IgD-negative memory B cell (primary cell): Measurements from ENCODE around the gene EZH1. TPM values are rescaled to one million over a fixed set of nuclear protein-coding genes. Genes with fewer than 3 reads are reported as not detected.
"Not testable (repeated sequence)": the region's sequence is repeated elsewhere in the genome, so short reads cannot be mapped to it uniquely, and the experiment has no call there.

Experiments used
- H3K27ac Mint-ChIP-seq, 3 donors: one replicate each; pipeline ENCODE4 v1.8.0; 2020 to 2022; ENCODE audit warnings: mild to moderate bottlenecking in 3 of 3, mixed read lengths in 3 of 3, moderate library complexity in 1 of 3
- H3K27me3 Mint-ChIP-seq: one replicate; pipeline ENCODE4 v1.8.0; 2021; ENCODE audit warnings: mixed read lengths
- H3K36me3 Mint-ChIP-seq: one replicate; pipeline ENCODE4 v1.8.0; 2020; ENCODE audit warnings: mild to moderate bottlenecking, mixed read lengths
- H3K4me1 Mint-ChIP-seq, 3 donors: one replicate each; pipeline ENCODE4 v1.8.0; 2020 to 2022; ENCODE audit warnings: mixed read lengths in 3 of 3, mild to moderate bottlenecking in 1 of 3
- H3K4me3 Mint-ChIP-seq, 4 donors: one replicate each; pipeline ENCODE4 v1.8.0; 2020 to 2022; ENCODE audit warnings: mild to moderate bottlenecking in 4 of 4, mixed read lengths in 4 of 4, moderate library complexity in 3 of 4
- H3K9me3 Mint-ChIP-seq, 3 donors: one replicate each; pipeline ENCODE4 v1.8.0; 2020 to 2021; ENCODE audit warnings: mixed read lengths in 3 of 3, mild to moderate bottlenecking in 1 of 3
- polyA plus RNA-seq: library from polyadenylated mRNA; unstranded; fragments of 300-500 nt; fragmentation: Illumina TruSeq; gene quantifications from one replicate; pipeline ENCODE4 v1.2.3, GENCODE V29; 2021

The EZH1 gene
- polyA plus RNA-seq, 1 donor from 2014 or later, result 37.4 TPM

- H3K27me3 Mint-ChIP-seq, result peaks cover 22% of the 10 kb centered on the region
- H3K4me1 Mint-ChIP-seq, result peaks cover 31 to 34% (median 32%) of the 10 kb centered on the region in 3 donors
- no peaks in the 10 kb centered on the region for H3K36me3 Mint-ChIP-seq
- peak within 1 kb of the TSS; percentile 78 to 96 (median 93) for H3K27ac Mint-ChIP-seq
- peak within 1 kb of the TSS; percentile 85 to 97 (median 96) for H3K4me3 Mint-ChIP-seq
- H3K9me3 Mint-ChIP-seq, result no peaks in the 10 kb centered on the region
Observed at GRCh38 chr17:42676424-42677011, 68.3 kb downstream of the EZH1 start, which contains the start of gene PLEKHH3. Gene PLEKHH3, minus strand, starts transcription at chr17:42676994. Its CDS starts 431 bp downstream, at chr17:42676563.

GRCh38 chr17:42675965-42676423 is 68.8 kb downstream of the EZH1 start:
- Mint-ChIP-seq H3K9me3 (no peaks in the 10 kb centered on the region), H3K27ac (peak overlapping the region in 1 of 3 donors; percentile 50), H3K4me1 (peaks cover 29 to 34% (median 30%) of the 10 kb centered on the region in 3 donors), H3K4me3 (peak overlapping the region in 3 of 4 donors; percentile 74 to 90 (median 88)), H3K36me3 (no peaks in the 10 kb centered on the region), H3K27me3 (peaks cover 23% of the 10 kb centered on the region)

DNA sequence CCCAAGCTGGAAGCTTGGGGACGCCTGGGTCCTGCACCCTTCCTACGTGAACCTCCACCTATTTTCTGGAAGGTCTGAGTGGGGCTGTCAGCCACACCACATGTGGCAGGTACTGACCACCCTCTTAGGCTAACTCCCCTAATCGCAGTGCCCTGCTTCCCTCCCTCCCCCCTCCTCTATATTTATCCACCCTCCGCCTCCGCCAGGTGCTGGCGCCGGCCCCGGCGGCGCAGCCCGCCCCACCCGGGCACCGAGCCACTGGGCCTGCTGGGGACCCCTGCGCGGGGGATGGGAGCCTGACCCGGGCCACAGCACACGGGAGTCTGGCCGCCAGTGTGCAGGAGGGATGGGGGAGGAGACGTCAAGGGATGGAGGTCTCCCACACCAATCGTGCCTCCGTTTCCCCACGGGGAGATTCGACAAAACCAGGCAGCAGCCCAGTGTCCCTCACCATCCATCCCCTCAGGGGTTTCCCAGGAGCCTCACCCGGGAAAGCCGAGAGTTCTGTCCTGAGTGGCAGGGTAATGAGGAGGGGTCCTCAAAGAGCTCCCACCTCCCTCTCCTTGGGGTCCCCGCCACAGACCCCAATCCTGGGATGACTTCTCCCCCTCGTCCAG is 69.4 kb downstream of the EZH1 start:
- H3K9me3 Mint-ChIP-seq, result no peaks in the 10 kb centered on the region
- H3K27ac Mint-ChIP-seq, result no peak overlapping the region
- peak overlapping the region; percentile 25 to 85 (median 76) for H3K4me3 Mint-ChIP-seq
- no peaks in the 10 kb centered on the region for H3K36me3 Mint-ChIP-seq
- H3K4me1 Mint-ChIP-seq, result peaks cover 27 to 31% (median 28%) of the 10 kb centered on the region in 3 donors
- H3K27me3 Mint-ChIP-seq, result peaks cover 26% of the 10 kb centered on the region

DNA sequence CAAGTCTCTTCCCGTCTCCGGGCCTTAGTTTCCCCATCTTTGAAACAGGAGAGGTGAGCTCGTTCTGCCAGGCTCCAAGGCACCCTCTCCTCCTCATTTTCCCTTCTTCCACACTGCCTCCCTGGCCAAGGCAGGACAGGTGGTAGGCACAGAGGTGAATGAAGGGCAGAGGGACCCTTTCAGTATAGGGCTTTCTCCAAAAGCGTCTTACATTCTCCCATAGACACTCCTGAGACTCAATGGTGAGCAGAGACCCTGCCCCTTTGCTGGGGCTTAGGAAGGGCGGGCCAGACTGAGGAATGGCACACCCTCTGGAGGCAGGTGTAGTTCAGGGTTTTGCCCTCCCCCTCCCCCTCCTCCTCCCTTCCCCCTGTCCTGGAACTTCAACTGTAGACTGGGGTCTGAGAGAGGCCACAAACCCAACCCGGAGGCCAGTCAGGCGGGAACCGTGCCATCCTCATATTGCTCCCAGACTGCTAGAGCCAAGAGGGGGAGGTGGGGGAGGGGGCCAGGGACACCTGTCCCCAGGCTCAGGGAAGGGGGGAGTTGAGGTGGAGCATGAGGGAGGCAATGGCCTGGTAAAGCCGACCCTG is 70.0 kb downstream of the EZH1 start:
- peak overlapping the region in 2 of 3 donors; percentile 25 to 74 for H3K27ac Mint-ChIP-seq
- H3K36me3 Mint-ChIP-seq, result no peaks in the 10 kb centered on the region
- H3K4me3 Mint-ChIP-seq, result peak overlapping the region in 3 of 4 donors; percentile 74 to 85 (median 79)
- peaks cover 25 to 32% (median 28%) of the 10 kb centered on the region in 3 donors for H3K4me1 Mint-ChIP-seq
- peaks cover 28% of the 10 kb centered on the region for H3K27me3 Mint-ChIP-seq
- no peaks in the 10 kb centered on the region for H3K9me3 Mint-ChIP-seq

GRCh38 chr17:42673885-42674754 is 70.7 kb downstream of the EZH1 start:
- H3K4me3 Mint-ChIP-seq, result peak overlapping the region; percentile 58 to 85 (median 76)
- H3K27me3 Mint-ChIP-seq, result peaks cover 28% of the 10 kb centered on the region
- peaks cover 24 to 27% (median 27%) of the 10 kb centered on the region in 3 donors for H3K4me1 Mint-ChIP-seq
- H3K36me3 Mint-ChIP-seq, result no peaks in the 10 kb centered on the region
- H3K27ac Mint-ChIP-seq, result peak overlapping the region in 2 of 3 donors; percentile 25 to 74
- H3K9me3 Mint-ChIP-seq, result no peaks in the 10 kb centered on the region

DNA sequence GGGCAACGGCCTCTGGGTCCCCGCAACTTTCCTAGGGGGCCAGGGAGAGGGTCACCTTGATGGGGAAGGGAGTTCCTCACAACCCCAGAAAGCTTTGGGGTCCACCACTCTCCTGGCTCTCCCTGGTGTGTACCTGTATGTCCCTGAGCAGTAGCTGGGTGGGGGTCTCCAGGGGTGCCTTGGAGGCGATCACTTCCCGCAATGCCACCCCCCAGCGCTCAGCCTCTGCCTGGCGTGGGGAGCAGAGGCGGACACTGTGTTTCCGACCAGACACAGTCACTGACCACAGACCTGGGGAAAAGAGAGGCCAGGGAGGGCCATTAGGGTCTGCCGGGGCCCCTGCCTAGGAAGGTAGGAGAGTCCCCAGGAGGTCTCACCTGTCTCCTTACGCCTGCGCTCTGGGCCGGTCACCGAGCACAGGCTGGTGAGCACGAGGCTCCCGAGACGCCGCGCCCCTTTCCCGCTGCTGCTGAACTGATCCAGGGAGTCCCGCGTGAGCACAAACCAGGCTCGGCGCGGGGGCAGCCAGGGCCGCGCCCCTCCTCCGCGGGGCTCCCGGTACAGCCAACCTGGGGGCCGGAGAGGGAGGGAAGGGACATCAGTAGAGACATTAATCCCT is 71.5 kb downstream of the EZH1 start:
- Mint-ChIP-seq H3K4me1 (peaks cover 20 to 24% (median 23%) of the 10 kb centered on the region in 3 donors), H3K9me3 (no peaks in the 10 kb centered on the region), H3K27me3 (peaks cover 28% of the 10 kb centered on the region), H3K27ac (peak overlapping the region in 1 of 3 donors; percentile 74), H3K4me3 (peak overlapping the region in 1 of 4 donors; percentile 79), H3K36me3 (peaks cover 2% of the 10 kb centered on the region)

DNA sequence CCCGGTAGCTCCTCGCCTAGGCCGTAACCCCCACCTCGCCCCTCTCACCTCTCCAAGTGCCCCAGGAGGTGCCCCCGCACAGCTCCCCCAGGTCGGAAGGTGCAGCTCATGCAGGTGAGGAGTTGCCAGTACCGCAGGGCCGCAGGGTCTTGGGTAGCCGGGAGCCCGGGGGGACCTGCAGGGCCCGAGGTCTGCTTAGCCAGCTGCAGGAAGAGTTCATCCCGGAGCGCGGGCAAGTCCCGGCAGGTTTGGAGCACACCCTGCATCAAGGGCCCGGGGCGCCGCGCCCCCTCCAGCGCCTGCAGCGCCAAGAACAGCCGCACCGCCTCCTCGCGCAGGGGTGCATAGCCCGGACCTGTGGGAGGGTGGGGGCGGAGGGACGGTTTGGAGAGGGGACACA is 72.8 kb downstream of the EZH1 start:
- peak overlapping the region in 2 of 4 donors; percentile 73 to 75 for H3K4me3 Mint-ChIP-seq
- H3K4me1 Mint-ChIP-seq, result peaks cover 13 to 20% (median 19%) of the 10 kb centered on the region in 3 donors
- H3K27me3 Mint-ChIP-seq, result peaks cover 28% of the 10 kb centered on the region
- H3K27ac Mint-ChIP-seq, result no peak overlapping the region
- peaks cover 2% of the 10 kb centered on the region for H3K36me3 Mint-ChIP-seq
- H3K9me3 Mint-ChIP-seq, result no peaks in the 10 kb centered on the region

DNA sequence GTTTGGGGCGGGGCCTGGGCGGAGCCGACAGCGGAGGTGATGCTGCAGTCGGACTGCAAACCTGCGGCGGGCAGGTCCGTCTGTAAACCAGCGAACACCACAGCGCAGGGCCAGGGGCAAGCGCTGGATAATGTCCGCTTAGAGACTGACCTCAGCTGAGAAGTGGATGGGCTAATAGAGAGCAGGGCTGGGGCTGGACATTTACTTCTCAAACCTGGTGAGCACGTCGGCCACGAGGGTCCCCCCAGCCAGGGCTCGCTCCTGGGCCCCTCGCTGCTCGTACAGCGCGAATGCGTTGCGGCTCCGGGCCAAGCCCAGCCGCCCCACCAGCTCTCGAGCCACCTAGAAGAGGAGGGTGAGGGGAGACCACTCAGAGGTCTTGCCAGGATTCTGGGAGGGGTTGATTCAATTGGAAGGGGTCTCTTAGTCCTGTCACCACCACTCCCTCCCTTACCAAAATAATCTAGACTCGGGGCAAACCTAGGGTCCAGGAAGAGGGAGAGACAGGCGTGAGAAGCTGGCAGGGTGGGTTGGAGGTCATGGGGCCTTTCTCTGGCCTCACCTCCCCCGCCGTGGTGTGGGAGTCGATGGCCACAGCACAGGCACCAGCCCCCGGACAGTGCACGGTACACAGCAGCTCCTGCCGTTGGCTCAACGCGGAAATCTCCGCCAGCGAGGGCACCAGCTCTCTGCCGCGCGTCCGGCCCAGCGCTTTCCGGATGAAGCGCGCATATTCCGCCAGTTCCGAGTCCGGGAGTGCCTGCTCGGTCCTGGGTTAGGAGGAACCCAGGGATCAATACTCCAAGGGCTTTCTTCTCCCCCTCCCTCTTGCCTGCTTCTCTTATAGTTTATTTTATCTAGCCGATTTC is 73.8 kb downstream of the EZH1 start:
- H3K4me1 Mint-ChIP-seq, result peaks cover 13 to 19% (median 17%) of the 10 kb centered on the region in 3 donors
- peaks cover 23% of the 10 kb centered on the region for H3K27me3 Mint-ChIP-seq

DNA sequence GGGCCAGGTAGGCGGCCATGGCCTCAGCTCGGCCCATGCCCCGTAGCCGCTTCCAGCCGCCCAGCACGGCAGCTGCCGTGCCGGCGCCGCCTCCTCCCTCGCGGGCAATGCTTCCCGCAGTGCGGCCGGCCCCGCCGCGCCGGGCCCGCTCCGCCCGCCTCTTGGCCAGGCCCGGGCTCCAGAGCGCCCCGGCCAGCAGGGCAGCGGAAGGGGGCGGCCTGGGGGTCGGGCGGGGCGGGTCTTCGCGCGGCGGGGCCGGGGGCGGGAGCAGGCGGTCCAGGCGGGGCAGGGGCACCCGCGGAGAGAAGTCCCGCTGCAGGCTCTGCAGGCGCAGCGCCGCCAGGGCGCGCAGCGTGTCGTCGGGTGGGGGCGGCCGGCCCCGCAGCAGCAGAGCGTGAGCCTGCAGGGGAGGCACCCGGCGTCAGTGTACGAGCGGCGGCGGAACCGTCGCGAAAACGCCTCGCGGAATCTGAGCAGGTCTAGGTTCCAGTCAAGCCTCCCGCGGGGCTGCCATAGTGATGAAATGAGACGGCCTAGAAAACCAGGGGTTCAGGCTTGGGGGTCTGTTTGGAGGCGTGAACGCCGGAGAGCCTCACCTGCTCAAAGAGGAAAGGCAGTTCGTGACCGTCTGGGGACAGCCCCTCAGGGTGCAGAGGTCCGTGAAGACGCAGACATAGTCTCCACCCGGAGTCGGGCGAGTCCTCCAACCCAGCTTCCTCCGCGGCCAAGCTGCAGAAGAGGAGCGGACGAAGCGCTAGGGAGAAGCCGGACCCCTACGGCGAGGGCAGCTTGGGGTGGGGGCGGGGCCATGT is 74.7 kb downstream of the EZH1 start:
- Mint-ChIP-seq H3K4me1 (peaks cover 13 to 19% (median 17%) of the 10 kb centered on the region in 3 donors), H3K36me3 (peaks cover 2% of the 10 kb centered on the region), H3K27ac (peak overlapping the region in 1 of 3 donors; percentile 75), H3K27me3 (peaks cover 23% of the 10 kb centered on the region), H3K9me3 (no peaks in the 10 kb centered on the region), H3K4me3 (peak overlapping the region; percentile 76 to 95 (median 86))

More for the DNA sequence above, 73.8 kb downstream of the EZH1 start:
- H3K27ac Mint-ChIP-seq, result peak overlapping the region in 1 of 3 donors; percentile 75
- H3K9me3 Mint-ChIP-seq, result no peaks in the 10 kb centered on the region
- H3K4me3 Mint-ChIP-seq, result peak overlapping the region; percentile 76 to 95 (median 86)
- peaks cover 2% of the 10 kb centered on the region for H3K36me3 Mint-ChIP-seq

GRCh38 chr17:42669705-42669976 is 75.2 kb downstream of the EZH1 start:
- Mint-ChIP-seq H3K4me1 (peaks cover 11 to 17% (median 13%) of the 10 kb centered on the region in 3 donors), H3K27me3 (peaks cover 21% of the 10 kb centered on the region), H3K9me3 (no peaks in the 10 kb centered on the region), H3K27ac (no peak overlapping the region), H3K36me3 (peaks cover 2% of the 10 kb centered on the region), H3K4me3 (peak overlapping the region in 3 of 4 donors; percentile 38 to 72 (median 56))

GRCh38 chr17:42667088-42667951 is 77.5 kb downstream of the EZH1 start:
- peak overlapping the region in 2 of 3 donors; percentile 40 to 45 for H3K27ac Mint-ChIP-seq
- H3K4me3 Mint-ChIP-seq, result peak overlapping the region in 1 of 4 donors; percentile 9
- no peaks in the 10 kb centered on the region for H3K9me3 Mint-ChIP-seq
- peaks cover 5 to 10% (median 10%) of the 10 kb centered on the region in 3 donors for H3K4me1 Mint-ChIP-seq
- peaks cover 15% of the 10 kb centered on the region for H3K27me3 Mint-ChIP-seq
- H3K36me3 Mint-ChIP-seq, result peaks cover 2% of the 10 kb centered on the region

DNA sequence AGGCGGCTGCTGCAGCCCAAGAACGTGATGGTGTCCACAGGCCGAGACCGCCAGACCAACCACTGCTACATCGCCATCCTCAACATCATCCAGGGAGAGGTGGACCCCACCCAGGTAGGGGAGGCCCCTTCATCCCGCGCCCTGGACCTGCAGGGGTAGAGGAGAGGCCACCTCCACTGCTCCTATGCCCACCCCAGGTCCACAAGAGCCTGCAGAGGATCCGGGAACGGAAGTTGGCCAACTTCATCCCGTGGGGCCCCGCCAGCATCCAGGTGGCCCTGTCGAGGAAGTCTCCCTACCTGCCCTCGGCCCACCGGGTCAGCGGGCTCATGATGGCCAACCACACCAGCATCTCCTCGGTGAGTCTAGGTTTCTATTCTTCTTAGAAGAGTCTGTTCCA is 78.7 kb downstream of the EZH1 start:
- H3K4me1 Mint-ChIP-seq, H3K36me3 Mint-ChIP-seq, H3K27ac Mint-ChIP-seq, H3K9me3 Mint-ChIP-seq, H3K27me3 Mint-ChIP-seq, H3K4me3 Mint-ChIP-seq: not testable (repeated sequence)
